ENCODE measurements around the gene PBX2.

PBX2 gene

GRCh38 chr6:32164295-32164694, 25.7 kb downstream of the PBX2 start, which contains the start of gene EGFL8:
EGFL8 (plus strand) TSS chr6:32164595; CDS start chr6:32166166, 1,571 bp downstream.
- Mint-ChIP-seq H3K9me3 (no peaks in the 10 kb centered on the region), H3K27me3 (no peaks in the 10 kb centered on the region), H3K4me3 (no peak within 1 kb of the TSS), H3K4me1 (peaks cover 5% of the 10 kb centered on the region), H3K36me3 (peaks cover 8% of the 10 kb centered on the region), H3K27ac (no peak within 1 kb of the TSS)
- DNase-seq (ENCODE audit: low spot score in 2 of 2), result no peak
- ATAC-seq (ENCODE audit: low read depth), result no peak

- ATAC-seq (ENCODE audit: low read depth) (no peak), DNase-seq (ENCODE audit: low spot score in 2 of 2) (no peak)
- Mint-ChIP-seq H3K36me3 (peaks cover 5% of the 10 kb centered on the region), H3K27ac (no peak overlapping the region), H3K4me1 (peaks cover 3% of the 10 kb centered on the region), H3K27me3 (no peaks in the 10 kb centered on the region), H3K9me3 (no peaks in the 10 kb centered on the region), H3K4me3 (no peak overlapping the region)
These were observed 26.3 kb downstream of the PBX2 start for GRCh38 chr6:32163559-32164258.

- ATAC-seq (ENCODE audit: low read depth) (no peak), DNase-seq (ENCODE audit: low spot score in 2 of 2) (no peak)
- Mint-ChIP-seq H3K36me3 (peaks cover 2% of the 10 kb centered on the region), H3K27ac (no peak overlapping the region), H3K9me3 (no peaks in the 10 kb centered on the region), H3K27me3 (peaks cover 4% of the 10 kb centered on the region), H3K4me1 (peaks cover 18% of the 10 kb centered on the region), H3K4me3 (no peak overlapping the region)
These were observed 31.9 kb downstream of the PBX2 start for GRCh38 chr6:32158052-32158451.

- Mint-ChIP-seq H3K27ac (no peak overlapping the region), H3K36me3 (peaks cover 2% of the 10 kb centered on the region), H3K4me3 (no peak overlapping the region), H3K4me1 (peaks cover 21% of the 10 kb centered on the region), H3K27me3 (peaks cover 7% of the 10 kb centered on the region), H3K9me3 (no peaks in the 10 kb centered on the region)
- DNase-seq (ENCODE audit: low spot score in 2 of 2), result no peak
- no peak for ATAC-seq (ENCODE audit: low read depth)
These were observed 33.1 kb downstream of the PBX2 start for GRCh38 chr6:32156891-32157290.

- H3K4me1 Mint-ChIP-seq, result peaks cover 24% of the 10 kb centered on the region
- peak; percentile 53 to 66 for DNase-seq (ENCODE audit: low spot score in 2 of 2)
These were observed 35.4 kb downstream of the PBX2 start for GRCh38 chr6:32154514-32155161.

GRCh38 chr6:32153564-32154513, 36.2 kb downstream of the PBX2 start, which contains the start of gene PPT2:
PPT2 (plus strand) TSS chr6:32154141; CDS start chr6:32154595, 454 bp downstream.
- H3K9me3 Mint-ChIP-seq, result no peaks in the 10 kb centered on the region
- H3K27ac Mint-ChIP-seq, result peak within 1 kb of the TSS; percentile 0
- ATAC-seq (ENCODE audit: low read depth) (peak; percentile 41), DNase-seq (ENCODE audit: low spot score in 2 of 2) (no peak)
- H3K4me3 Mint-ChIP-seq, result peak within 1 kb of the TSS; percentile 84
- peaks cover 24% of the 10 kb centered on the region for H3K4me1 Mint-ChIP-seq
- peaks cover 2% of the 10 kb centered on the region for H3K36me3 Mint-ChIP-seq
- H3K27me3 Mint-ChIP-seq, result peaks cover 25% of the 10 kb centered on the region

More at GRCh38 chr6:32154514-32155161, 35.4 kb downstream of the PBX2 start:
- Mint-ChIP-seq H3K4me3 (peak overlapping the region; percentile 84), H3K27me3 (peaks cover 22% of the 10 kb centered on the region), H3K27ac (peak overlapping the region; percentile 0), H3K9me3 (no peaks in the 10 kb centered on the region), H3K36me3 (peaks cover 2% of the 10 kb centered on the region)
- ATAC-seq (ENCODE audit: low read depth), result peak; percentile 87

- Mint-ChIP-seq H3K27me3 (peaks cover 31% of the 10 kb centered on the region), H3K36me3 (no peaks in the 10 kb centered on the region), H3K4me3 (peak overlapping the region; percentile 67), H3K4me1 (peaks cover 24% of the 10 kb centered on the region), H3K27ac (no peak overlapping the region), H3K9me3 (no peaks in the 10 kb centered on the region)
- DNase-seq (ENCODE audit: low spot score in 2 of 2) (no peak), ATAC-seq (ENCODE audit: low read depth) (no peak)
These were observed 37.0 kb downstream of the PBX2 start for GRCh38 chr6:32152769-32153563.

- H3K27ac Mint-ChIP-seq, result no peak within 1 kb of the TSS
- no peak for DNase-seq (ENCODE audit: low spot score in 2 of 2)
- H3K27me3 Mint-ChIP-seq, result peaks cover 33% of the 10 kb centered on the region
- H3K4me3 Mint-ChIP-seq, result no peak within 1 kb of the TSS
- peaks cover 24% of the 10 kb centered on the region for H3K4me1 Mint-ChIP-seq
- no peak for ATAC-seq (ENCODE audit: low read depth)
- no peaks in the 10 kb centered on the region for H3K9me3 Mint-ChIP-seq
- no peaks in the 10 kb centered on the region for H3K36me3 Mint-ChIP-seq
These were observed 37.9 kb downstream of the PBX2 start, which contains the start of gene PRRT1 for GRCh38 chr6:32151863-32152768. PRRT1 (minus strand) TSS chr6:32151939; CDS start chr6:32151827, 112 bp downstream.

- Mint-ChIP-seq H3K9me3 (no peaks in the 10 kb centered on the region), H3K36me3 (no peaks in the 10 kb centered on the region), H3K27me3 (peaks cover 37% of the 10 kb centered on the region), H3K27ac (no peak overlapping the region), H3K4me1 (peaks cover 24% of the 10 kb centered on the region), H3K4me3 (no peak overlapping the region)
- ATAC-seq (ENCODE audit: low read depth) (no peak), DNase-seq (ENCODE audit: low spot score in 2 of 2) (no peak)
These were observed 38.7 kb downstream of the PBX2 start for GRCh38 chr6:32151181-32151862.

GRCh38 chr6:32149932-32150870, 39.8 kb downstream of the PBX2 start:
- Mint-ChIP-seq H3K36me3 (no peaks in the 10 kb centered on the region), H3K27me3 (peaks cover 33% of the 10 kb centered on the region), H3K27ac (no peak overlapping the region), H3K4me3 (no peak overlapping the region), H3K4me1 (peaks cover 21% of the 10 kb centered on the region), H3K9me3 (no peaks in the 10 kb centered on the region)
- ATAC-seq (ENCODE audit: low read depth) (no peak), DNase-seq (ENCODE audit: low spot score in 2 of 2) (no peak)

GRCh38 chr6:32149092-32149755, 40.8 kb downstream of the PBX2 start:
- ATAC-seq (ENCODE audit: low read depth) (no peak), DNase-seq (ENCODE audit: low spot score in 2 of 2) (no peak)
- no peak overlapping the region for H3K27ac Mint-ChIP-seq
- H3K9me3 Mint-ChIP-seq, result no peaks in the 10 kb centered on the region
- H3K4me3 Mint-ChIP-seq, result peak overlapping the region; percentile 46
- H3K36me3 Mint-ChIP-seq, result no peaks in the 10 kb centered on the region
- H3K27me3 Mint-ChIP-seq, result peaks cover 32% of the 10 kb centered on the region
- peaks cover 14% of the 10 kb centered on the region for H3K4me1 Mint-ChIP-seq

Measured in memory B cell (primary cell).